ENCODE results near the gene NLRC5. TPM values are rescaled to one million over a fixed set of nuclear protein-coding genes. Genes with fewer than 3 reads are reported as not detected.

The NLRC5 gene
- total RNA-seq, 4 donors from 2014 or later = 21.8 to 52.4 (median 32.0) TPM

- intact Hi-C loops (cut with DNase I; ENCODE audit: low total_unique reads) = no loop called here
- 45% methylated on average over 2 of the region's 2 CpGs for WGBS, 2 donors
- H3K4me3 ChIP-seq (ENCODE audit: low read depth, poor library complexity, severe bottlenecking) = no peak overlapping the region
- no peak for DNase-seq (ENCODE audit: low spot score in 2 of 2)
- TF ChIP-seq CTCF (IDR thresholded peaks at IDR 0.05) = no peak
- TF ChIP-seq POLR2A (IDR thresholded peaks at IDR 0.05) = no peak
Measured at GRCh38 chr16:56944954-56945839, 44.2 kb upstream of the NLRC5 start.

- 78 to 79% methylated on average over 12 of the region's 12 CpGs for WGBS, 2 donors
Measured at GRCh38 chr16:56945847-56946527, 43.4 kb upstream of the NLRC5 start.

GRCh38 chr16:56946767-56947603, 42.4 kb upstream of the NLRC5 start:
- TF ChIP-seq POLR2A (IDR thresholded peaks at IDR 0.05) = no peak
- no peak for TF ChIP-seq CTCF (IDR thresholded peaks at IDR 0.05)
- intact Hi-C loops (cut with DNase I; ENCODE audit: low total_unique reads) = no loop called here
- no peak overlapping the region for H3K4me3 ChIP-seq (ENCODE audit: low read depth, poor library complexity, severe bottlenecking)
- no peak for DNase-seq (ENCODE audit: low spot score in 2 of 2)
- 74 to 78% methylated on average over 10 of the region's 10 CpGs for WGBS, 2 donors

More at GRCh38 chr16:56945847-56946527, 43.4 kb upstream of the NLRC5 start:
- TF ChIP-seq POLR2A (IDR thresholded peaks at IDR 0.05) = no peak
- no peak for DNase-seq (ENCODE audit: low spot score in 2 of 2)
- H3K4me3 ChIP-seq (ENCODE audit: low read depth, poor library complexity, severe bottlenecking) = no peak overlapping the region
- intact Hi-C loops (cut with DNase I; ENCODE audit: low total_unique reads) = no loop called here

- WGBS, 2 donors = 90% methylated on average over 2 of the region's 2 CpGs
- H3K4me3 ChIP-seq (ENCODE audit: low read depth, poor library complexity, severe bottlenecking) = no peak overlapping the region
- intact Hi-C loops (cut with DNase I; ENCODE audit: low total_unique reads) = no loop called here
- DNase-seq (ENCODE audit: low spot score in 2 of 2) = no peak
- TF ChIP-seq POLR2A (IDR thresholded peaks at IDR 0.05) = no peak
- no peak for TF ChIP-seq CTCF (IDR thresholded peaks at IDR 0.05)
Measured at GRCh38 chr16:56947604-56947995, 41.8 kb upstream of the NLRC5 start.

- TF ChIP-seq POLR2A (IDR thresholded peaks at IDR 0.05) = no peak
- TF ChIP-seq CTCF (IDR thresholded peaks at IDR 0.05) = no peak
- intact Hi-C loops (cut with DNase I; ENCODE audit: low total_unique reads) = no loop called here
- WGBS, 2 donors = 98% methylated on average over 6 of the region's 6 CpGs
- DNase-seq (ENCODE audit: low spot score in 2 of 2) = no peak
- H3K4me3 ChIP-seq (ENCODE audit: low read depth, poor library complexity, severe bottlenecking) = no peak overlapping the region
Measured at GRCh38 chr16:56948234-56948633, 41.1 kb upstream of the NLRC5 start.

Data from lower leg skin (tissue), 4 donors.